HepG2 (cell line): Measurements from ENCODE around the gene FGFR3. TPM values are rescaled to one million over a fixed set of nuclear protein-coding genes. Genes with fewer than 3 reads are reported as not detected.

Experiments used
- CHD4 ChIP-seq: fragments of 200-600 bp; sonication (generic); IDR thresholded peaks from 2 replicates; pipeline ENCODE4 v1.7.0; 2017; ENCODE audit warnings: mild to moderate bottlenecking, low read length, borderline replicate concordance
- FOSL1 ChIP-seq: sonication (generic); formaldehyde crosslinking; IDR thresholded peaks from 2 replicates; pipeline ENCODE4 v1.9.0; 2021; ENCODE audit warnings: missing genetic modification reagents, borderline replicate concordance
- FOXP1 ChIP-seq, 2 experiments: fragments of 450-650 bp in 1 of 2; IDR thresholded peaks; 2 replicates each; pipeline ENCODE4 v1.6.1; 2017 to 2018; ENCODE audit warnings: antibody characterized with exemption in 1 of 2
- GABPA ChIP-seq, 2 experiments: IDR thresholded peaks; 2 replicates each; pipeline ENCODE4 v1.6.1; 2011 to 2016; ENCODE audit warnings: low read depth in 2 of 2, low read length in 1 of 2, missing biosample characterization in 1 of 2, missing genetic modification characterization in 1 of 2
- GATAD1 ChIP-seq: IDR thresholded peaks from 2 replicates; pipeline ENCODE4 v1.6.1; 2016; ENCODE audit warnings: missing genetic modification reagents, missing compliant biosample characterization
- HMGA1 ChIP-seq: sonication (generic); formaldehyde crosslinking; conservative IDR thresholded peaks from 2 replicates; pipeline ENCODE4 v1.4.0; 2020; ENCODE audit warnings: missing genetic modification reagents
- MATR3 ChIP-seq: sonication (generic); formaldehyde crosslinking; IDR thresholded peaks from 2 replicates; pipeline ENCODE4 v1.4.0; 2020; ENCODE audit warnings: missing genetic modification reagents
- PHB2 ChIP-seq: fragments of 450-650 bp; IDR thresholded peaks from 2 replicates; pipeline ENCODE4 v1.6.1; 2018; ENCODE audit not compliant: partially characterized antibody
- RBM39 ChIP-seq: fragments of 200-400 bp; formaldehyde crosslinking; IDR thresholded peaks from one replicate; pipeline ENCODE4 v1.6.1; 2018; ENCODE audit warnings: antibody characterized with exemption, mild to moderate bottlenecking, low read depth, low read length; ENCODE audit not compliant: poor library complexity, severe bottlenecking
- TAF1 ChIP-seq: sonication (generic); formaldehyde crosslinking; IDR thresholded peaks from 2 replicates; pipeline ENCODE4 v1.4.0; 2020; ENCODE audit warnings: missing genetic modification reagents
- TEAD3 ChIP-seq: optimal IDR thresholded peaks from 2 replicates; pipeline ENCODE3; 2016; ENCODE audit warnings: borderline replicate concordance
- ZNF101 ChIP-seq: sonication (generic); formaldehyde crosslinking; IDR thresholded peaks from 2 replicates; pipeline ENCODE4 v1.4.0; 2020; ENCODE audit warnings: mild to moderate bottlenecking, low read depth, missing genetic modification reagents, borderline replicate concordance
- ZNF256 ChIP-seq: sonication (generic); formaldehyde crosslinking; conservative IDR thresholded peaks from 2 replicates; pipeline ENCODE4 v1.4.0; 2020; ENCODE audit warnings: missing genetic modification reagents
- ZNF562 ChIP-seq: sonication (generic); formaldehyde crosslinking; IDR thresholded peaks from 2 replicates; pipeline ENCODE4 v1.8.0; 2022; ENCODE audit warnings: missing genetic modification reagents, borderline replicate concordance
- ZNF605 ChIP-seq: sonication (generic); formaldehyde crosslinking; IDR thresholded peaks from 2 replicates; pipeline ENCODE4 v1.8.0; 2022; ENCODE audit warnings: mild to moderate bottlenecking, missing genetic modification reagents
- ZNF839 ChIP-seq: sonication (generic); formaldehyde crosslinking; IDR thresholded peaks from 2 replicates; pipeline ENCODE4 v1.4.0; 2020; ENCODE audit warnings: missing genetic modification reagents, mild to moderate bottlenecking, borderline replicate concordance
- polyA plus RNA-seq, 8 experiments: library from polyadenylated mRNA; depleted of rRNA in 3 of 8; stranded (reverse) in 7 of 8; unstranded in 1 of 8; fragments of >200 nt; fragmentation: Illumina TruSeq in 4 of 8; extraction: Trizol in 4 of 8; gene quantifications; 2 replicates each; pipeline versions ENCODE4 v1.2.1 to v1.2.3, GENCODE V29; 2011 to 2016; ENCODE audit warnings: low read depth in 4 of 8, missing spikeins in 1 of 8, mixed read lengths in 1 of 8; ENCODE audit not compliant: insufficient read depth in 1 of 8
- total RNA-seq, 5 experiments: library from RNA; depleted of rRNA; stranded (reverse); fragments of >200 nt; fragmentation: Illumina TruSeq; extraction: Trizol; gene quantifications; 2 replicates each; pipeline ENCODE4 v1.2.3, GENCODE V29; 2016; ENCODE audit warnings: low read depth in 1 of 5
- TF ChIP-seq, protein P1 (sequence below): sonication (generic); formaldehyde crosslinking; IDR thresholded peaks from 2 replicates; pipeline ENCODE4 v1.4.0; 2020; ENCODE audit warnings: missing genetic modification reagents, borderline replicate concordance
- TF ChIP-seq, protein P2 (sequence below): sonication (generic); formaldehyde crosslinking; IDR thresholded peaks from 2 replicates; pipeline ENCODE4 v1.9.0; 2021; ENCODE audit warnings: missing genetic modification reagents, borderline replicate concordance
- TF ChIP-seq, protein P3 (sequence below): sonication (generic); formaldehyde crosslinking; IDR thresholded peaks from 2 replicates; pipeline ENCODE4 v1.4.0; 2020; ENCODE audit warnings: low read depth, mild to moderate bottlenecking, missing genetic modification reagents
- TF ChIP-seq, protein P4 (sequence below): sonication (generic); formaldehyde crosslinking; IDR thresholded peaks from 2 replicates; pipeline ENCODE4 v1.5.0; 2020; ENCODE audit warnings: mild to moderate bottlenecking, missing genetic modification reagents, moderate library complexity
- TF ChIP-seq, protein P5 (sequence below): sonication (generic); formaldehyde crosslinking; IDR thresholded peaks from 2 replicates; pipeline ENCODE4 v1.4.0; 2020; ENCODE audit warnings: missing genetic modification reagents, low read depth, mild to moderate bottlenecking, borderline replicate concordance

FGFR3 gene
- total and polyA plus RNA-seq, 2 of the 13 experiments (the other 11 are each of a cell fraction or from before 2014, with no cell fraction given), result 103 to 109 TPM

DNA sequence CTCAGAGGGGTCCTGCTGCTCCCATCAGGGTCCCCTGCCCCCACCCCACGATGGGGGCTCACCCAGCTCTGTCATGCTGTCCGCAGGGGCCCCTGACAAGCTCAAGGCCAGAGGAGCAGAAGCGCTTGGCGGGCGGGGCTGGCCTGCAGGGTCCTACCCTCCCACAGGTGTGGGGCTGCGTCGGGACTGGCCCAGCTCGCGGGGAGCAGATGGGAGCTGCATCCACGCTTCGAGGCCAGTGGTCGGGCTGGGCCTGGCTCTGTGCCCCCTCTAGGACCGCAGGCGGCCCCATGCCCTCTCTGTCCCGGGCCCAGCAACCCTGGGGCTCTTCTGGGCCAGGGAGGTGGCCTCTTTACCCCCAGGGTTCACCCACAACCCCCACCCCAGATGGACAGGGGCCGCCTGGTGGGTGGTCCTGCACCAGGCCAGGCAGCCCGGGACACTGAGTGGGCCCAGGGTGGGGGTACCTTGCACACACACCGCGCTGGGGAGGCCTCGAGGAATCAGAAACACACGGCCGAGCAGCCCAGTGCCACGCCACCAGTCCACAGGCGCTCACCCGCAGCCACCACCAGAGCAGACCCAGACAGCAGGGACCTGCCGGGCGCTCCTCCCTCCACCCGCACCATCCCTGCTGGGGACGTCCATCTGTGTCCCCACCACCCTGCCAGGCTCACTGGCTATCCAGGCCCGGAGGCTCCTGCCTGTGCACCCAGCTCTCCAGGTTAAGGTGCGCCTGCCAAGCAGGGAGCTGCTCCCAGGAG lies 41.8 kb upstream of the FGFR3 start (continued):
- TF ChIP-seq, protein P1, sequence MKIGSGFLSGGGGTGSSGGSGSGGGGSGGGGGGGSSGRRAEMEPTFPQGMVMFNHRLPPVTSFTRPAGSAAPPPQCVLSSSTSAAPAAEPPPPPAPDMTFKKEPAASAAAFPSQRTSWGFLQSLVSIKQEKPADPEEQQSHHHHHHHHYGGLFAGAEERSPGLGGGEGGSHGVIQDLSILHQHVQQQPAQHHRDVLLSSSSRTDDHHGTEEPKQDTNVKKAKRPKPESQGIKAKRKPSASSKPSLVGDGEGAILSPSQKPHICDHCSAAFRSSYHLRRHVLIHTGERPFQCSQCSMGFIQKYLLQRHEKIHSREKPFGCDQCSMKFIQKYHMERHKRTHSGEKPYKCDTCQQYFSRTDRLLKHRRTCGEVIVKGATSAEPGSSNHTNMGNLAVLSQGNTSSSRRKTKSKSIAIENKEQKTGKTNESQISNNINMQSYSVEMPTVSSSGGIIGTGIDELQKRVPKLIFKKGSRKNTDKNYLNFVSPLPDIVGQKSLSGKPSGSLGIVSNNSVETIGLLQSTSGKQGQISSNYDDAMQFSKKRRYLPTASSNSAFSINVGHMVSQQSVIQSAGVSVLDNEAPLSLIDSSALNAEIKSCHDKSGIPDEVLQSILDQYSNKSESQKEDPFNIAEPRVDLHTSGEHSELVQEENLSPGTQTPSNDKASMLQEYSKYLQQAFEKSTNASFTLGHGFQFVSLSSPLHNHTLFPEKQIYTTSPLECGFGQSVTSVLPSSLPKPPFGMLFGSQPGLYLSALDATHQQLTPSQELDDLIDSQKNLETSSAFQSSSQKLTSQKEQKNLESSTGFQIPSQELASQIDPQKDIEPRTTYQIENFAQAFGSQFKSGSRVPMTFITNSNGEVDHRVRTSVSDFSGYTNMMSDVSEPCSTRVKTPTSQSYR (CRISPR knock-in tag), result peak; percentile 18; the same call in 1 of the 2 replicates
- no peak for TF ChIP-seq MATR3 (CRISPR knock-in tag)
- TF ChIP-seq, protein P2, sequence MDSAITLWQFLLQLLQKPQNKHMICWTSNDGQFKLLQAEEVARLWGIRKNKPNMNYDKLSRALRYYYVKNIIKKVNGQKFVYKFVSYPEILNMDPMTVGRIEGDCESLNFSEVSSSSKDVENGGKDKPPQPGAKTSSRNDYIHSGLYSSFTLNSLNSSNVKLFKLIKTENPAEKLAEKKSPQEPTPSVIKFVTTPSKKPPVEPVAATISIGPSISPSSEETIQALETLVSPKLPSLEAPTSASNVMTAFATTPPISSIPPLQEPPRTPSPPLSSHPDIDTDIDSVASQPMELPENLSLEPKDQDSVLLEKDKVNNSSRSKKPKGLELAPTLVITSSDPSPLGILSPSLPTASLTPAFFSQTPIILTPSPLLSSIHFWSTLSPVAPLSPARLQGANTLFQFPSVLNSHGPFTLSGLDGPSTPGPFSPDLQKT (CRISPR knock-in tag), result no peak
- TF ChIP-seq RBM39, result no peak
- no peak for TF ChIP-seq CHD4
- TF ChIP-seq, protein P3, sequence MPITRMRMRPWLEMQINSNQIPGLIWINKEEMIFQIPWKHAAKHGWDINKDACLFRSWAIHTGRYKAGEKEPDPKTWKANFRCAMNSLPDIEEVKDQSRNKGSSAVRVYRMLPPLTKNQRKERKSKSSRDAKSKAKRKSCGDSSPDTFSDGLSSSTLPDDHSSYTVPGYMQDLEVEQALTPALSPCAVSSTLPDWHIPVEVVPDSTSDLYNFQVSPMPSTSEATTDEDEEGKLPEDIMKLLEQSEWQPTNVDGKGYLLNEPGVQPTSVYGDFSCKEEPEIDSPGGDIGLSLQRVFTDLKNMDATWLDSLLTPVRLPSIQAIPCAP (CRISPR knock-in tag), result 0 out of 2 replicates have a peak, but pooled peaks have one; percentile 77
- TF ChIP-seq, protein P4, sequence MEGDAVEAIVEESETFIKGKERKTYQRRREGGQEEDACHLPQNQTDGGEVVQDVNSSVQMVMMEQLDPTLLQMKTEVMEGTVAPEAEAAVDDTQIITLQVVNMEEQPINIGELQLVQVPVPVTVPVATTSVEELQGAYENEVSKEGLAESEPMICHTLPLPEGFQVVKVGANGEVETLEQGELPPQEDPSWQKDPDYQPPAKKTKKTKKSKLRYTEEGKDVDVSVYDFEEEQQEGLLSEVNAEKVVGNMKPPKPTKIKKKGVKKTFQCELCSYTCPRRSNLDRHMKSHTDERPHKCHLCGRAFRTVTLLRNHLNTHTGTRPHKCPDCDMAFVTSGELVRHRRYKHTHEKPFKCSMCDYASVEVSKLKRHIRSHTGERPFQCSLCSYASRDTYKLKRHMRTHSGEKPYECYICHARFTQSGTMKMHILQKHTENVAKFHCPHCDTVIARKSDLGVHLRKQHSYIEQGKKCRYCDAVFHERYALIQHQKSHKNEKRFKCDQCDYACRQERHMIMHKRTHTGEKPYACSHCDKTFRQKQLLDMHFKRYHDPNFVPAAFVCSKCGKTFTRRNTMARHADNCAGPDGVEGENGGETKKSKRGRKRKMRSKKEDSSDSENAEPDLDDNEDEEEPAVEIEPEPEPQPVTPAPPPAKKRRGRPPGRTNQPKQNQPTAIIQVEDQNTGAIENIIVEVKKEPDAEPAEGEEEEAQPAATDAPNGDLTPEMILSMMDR (CRISPR knock-in tag), result 0 out of 2 replicates have a peak, but pooled peaks have one; percentile 4
- TF ChIP-seq ZNF101, result peak; percentile 9; the same call in 1 of the 2 replicates
- TF ChIP-seq, protein P5, sequence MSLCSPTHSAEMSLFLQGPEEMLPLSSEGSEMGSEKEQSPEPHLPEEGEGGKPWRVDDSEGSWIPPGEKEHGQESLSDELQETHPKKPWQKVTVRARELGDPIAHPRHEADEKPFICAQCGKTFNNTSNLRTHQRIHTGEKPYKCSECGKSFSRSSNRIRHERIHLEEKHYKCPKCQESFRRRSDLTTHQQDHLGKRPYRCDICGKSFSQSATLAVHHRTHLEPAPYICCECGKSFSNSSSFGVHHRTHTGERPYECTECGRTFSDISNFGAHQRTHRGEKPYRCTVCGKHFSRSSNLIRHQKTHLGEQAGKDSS (CRISPR knock-in tag), result peak; percentile 38; the same call in 1 of the 2 replicates
- 0 out of 2 replicates have a peak, but pooled peaks have one; percentile 1 for TF ChIP-seq TAF1 (CRISPR knock-in tag)
- TF ChIP-seq HMGA1 (CRISPR knock-in tag), result no peak
- TF ChIP-seq ZNF839 (CRISPR knock-in tag), result 0 out of 2 replicates have a peak, but pooled peaks have one; percentile 8
- TF ChIP-seq FOXP1 (IDR thresholded peaks at IDR 0.05), result no peak
- TF ChIP-seq FOXP1 (CRISPR knock-in tag; IDR thresholded peaks at IDR 0.05), result no peak
- no peak for TF ChIP-seq TEAD3 (CRISPR knock-in tag)
- TF ChIP-seq ZNF605 (CRISPR knock-in tag), result 0 out of 2 replicates have a peak, but pooled peaks have one; percentile 5
- TF ChIP-seq FOSL1 (CRISPR knock-in tag), result no peak
- no peak for TF ChIP-seq GATAD1 (CRISPR knock-in tag)
- no peak for TF ChIP-seq PHB2
- no peak for TF ChIP-seq ZNF562 (CRISPR knock-in tag)
- TF ChIP-seq ZNF256, result no peak
- no peak for TF ChIP-seq GABPA (IDR thresholded peaks at IDR 0.05; ENCODE audit: low read depth, low read length)
- TF ChIP-seq GABPA (CRISPR knock-in tag; IDR thresholded peaks at IDR 0.05; ENCODE audit: low read depth), result no peak
